GF-D8 (cell line): ENCODE results near the gene MTHFD2L.

Experiments used
- DNase-seq: peaks from one replicate; lab custom pipeline; 2025; lab: John Stamatoyannopoulos, UW

Gene MTHFD2L

GRCh38 chr4:74252933-74253332, 95.0 kb downstream of the MTHFD2L start:
- no peak for DNase-seq

DNA sequence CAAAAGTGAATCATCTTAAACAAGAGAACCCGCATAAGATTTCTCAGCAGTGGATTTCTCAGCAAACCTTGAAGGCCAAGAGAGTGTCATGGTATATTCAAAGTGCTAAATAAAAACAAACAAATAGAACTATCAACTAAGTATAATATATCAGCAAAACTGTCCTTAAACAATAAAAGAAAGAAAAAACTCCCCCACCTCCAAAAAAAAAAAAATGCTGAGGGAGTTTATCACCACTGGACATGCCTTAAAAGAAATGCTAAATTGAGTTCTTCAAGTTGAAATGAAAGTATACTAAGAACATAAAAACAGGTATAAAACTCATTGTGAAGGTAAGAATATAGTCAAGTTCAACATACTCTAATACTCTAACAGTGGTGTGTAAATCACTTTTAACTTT, 96.5 kb downstream of the MTHFD2L start:
- DNase-seq: no peak

DNA sequence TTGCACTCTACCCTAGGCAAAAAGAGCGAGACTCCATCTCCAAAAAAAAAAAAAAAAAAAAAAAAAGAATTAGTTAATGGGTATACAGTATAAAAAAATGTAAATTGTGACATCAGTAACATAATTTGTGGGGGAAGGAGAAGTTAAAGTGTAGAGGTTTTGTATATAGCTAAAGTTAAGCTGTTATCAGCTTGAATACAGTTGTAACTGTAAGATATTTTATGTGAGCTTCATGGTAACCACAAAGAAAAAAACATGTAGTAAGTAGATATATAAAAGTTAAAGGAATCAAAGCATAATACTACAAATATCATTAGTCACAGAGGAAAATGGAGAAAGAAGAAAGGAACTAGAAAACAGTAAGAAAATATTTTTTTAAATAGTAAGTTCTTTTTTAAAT, 97.2 kb downstream of the MTHFD2L start:
- DNase-seq: no peak

- no peak for DNase-seq
Measured at GRCh38 chr4:74258963-74259362, 101.0 kb downstream of the MTHFD2L start.

- no peak for DNase-seq
Measured at GRCh38 chr4:74260036-74260435, 102.1 kb downstream of the MTHFD2L start.

- DNase-seq: no peak
Measured at GRCh38 chr4:74262522-74262921, 104.6 kb downstream of the MTHFD2L start.

- no peak for DNase-seq
Measured at GRCh38 chr4:74263551-74263950, 105.6 kb downstream of the MTHFD2L start.

GRCh38 chr4:74266081-74266480, 108.2 kb downstream of the MTHFD2L start:
- no peak for DNase-seq

DNA sequence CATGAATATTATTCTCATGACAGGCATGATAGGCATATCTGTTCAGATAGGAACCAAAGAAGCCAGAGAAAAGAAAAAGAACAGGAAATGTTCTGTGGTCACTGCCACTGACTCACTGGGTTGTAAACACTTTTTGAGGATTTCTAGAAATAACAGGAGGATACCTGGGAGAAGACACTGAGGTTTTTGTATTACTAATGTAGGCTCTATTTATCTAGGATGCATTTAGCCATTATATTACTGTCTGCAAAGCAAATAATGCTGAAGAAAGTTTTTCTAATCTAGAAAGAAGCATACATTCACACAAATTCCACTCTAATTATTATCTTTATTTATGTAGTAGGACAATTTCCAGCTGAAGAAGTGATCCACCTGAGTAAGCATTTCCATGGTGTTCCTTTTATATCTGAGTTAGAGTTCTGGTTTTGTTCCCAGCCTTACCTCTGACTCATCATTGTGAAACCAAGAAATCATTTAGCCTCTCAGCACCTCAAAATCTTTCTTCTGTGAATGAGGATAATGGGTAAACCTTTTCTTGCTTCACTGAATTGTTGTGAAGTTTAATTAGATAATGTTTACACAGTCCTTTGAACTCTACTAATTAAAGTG, 110.2 kb downstream of the MTHFD2L start:
- DNase-seq: no peak

GRCh38 chr4:74268643-74269042, 110.7 kb downstream of the MTHFD2L start:
- DNase-seq: no peak

GRCh38 chr4:74278490-74278889, 120.6 kb downstream of the MTHFD2L start:
- DNase-seq: no peak

DNA sequence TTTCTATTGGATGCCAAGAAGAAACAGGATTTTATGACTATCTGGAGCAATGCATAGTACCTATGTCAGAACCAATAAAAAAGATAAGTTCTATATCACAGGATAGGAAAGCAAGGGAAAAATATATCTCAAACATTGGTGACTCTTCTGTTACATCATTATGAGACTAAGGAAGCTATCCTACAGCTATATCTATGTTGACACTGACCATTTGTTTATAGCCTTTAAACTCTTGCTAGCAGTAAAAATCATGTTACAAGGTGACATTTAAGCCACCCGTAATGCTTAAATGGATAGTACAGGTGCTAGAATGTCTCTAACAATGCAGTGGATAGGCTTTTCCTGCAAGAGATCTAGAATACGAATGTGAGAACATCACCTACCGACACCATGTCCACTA, 121.8 kb downstream of the MTHFD2L start:
- no peak for DNase-seq

DNA sequence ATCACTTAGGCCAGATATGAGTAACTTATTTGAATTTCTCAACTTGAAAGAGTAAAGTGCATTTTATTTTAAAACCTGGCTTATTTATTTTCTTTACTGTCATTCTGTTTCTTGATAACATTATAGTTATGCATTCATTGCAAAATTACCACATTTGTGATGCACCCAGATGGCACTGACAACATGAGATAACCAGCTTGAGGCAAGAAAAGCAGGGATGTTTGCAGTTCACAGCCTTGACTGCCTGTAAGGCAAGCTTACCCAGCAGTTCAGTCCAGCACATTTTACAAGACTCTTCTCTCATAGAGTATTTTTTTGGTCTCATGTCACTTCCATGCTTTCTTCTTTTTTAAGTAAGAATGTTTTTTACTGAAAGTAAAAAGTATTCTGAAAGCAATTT, 125.0 kb downstream of the MTHFD2L start:
- no peak for DNase-seq

- no peak for DNase-seq
Measured at GRCh38 chr4:74283614-74284013, 125.7 kb downstream of the MTHFD2L start.

- DNase-seq: no peak
Measured at GRCh38 chr4:74284053-74284452, 126.1 kb downstream of the MTHFD2L start.

DNA sequence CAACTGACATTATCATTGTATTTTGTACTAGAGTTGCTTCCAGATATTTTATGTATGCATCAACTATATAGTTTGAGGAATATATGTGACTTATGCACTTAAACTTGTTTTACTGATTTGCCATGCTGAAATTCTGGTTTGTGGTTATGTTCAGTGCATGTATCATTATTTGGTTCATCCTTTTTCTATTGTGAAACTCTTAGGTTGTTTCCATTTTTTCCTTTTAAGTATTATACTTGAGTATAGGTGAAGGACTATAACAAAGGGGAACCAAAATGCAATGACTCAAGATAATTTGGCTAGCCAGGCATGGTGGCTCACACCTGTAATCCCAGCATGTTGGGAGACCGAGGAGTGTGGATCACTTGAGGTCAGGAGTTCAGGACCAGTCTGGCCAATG, 129.2 kb downstream of the MTHFD2L start:
- no peak for DNase-seq

- DNase-seq: no peak
Measured at GRCh38 chr4:74287791-74288190, 129.9 kb downstream of the MTHFD2L start.

GRCh38 chr4:74291471-74291870, 133.6 kb downstream of the MTHFD2L start:
- DNase-seq: no peak

DNA sequence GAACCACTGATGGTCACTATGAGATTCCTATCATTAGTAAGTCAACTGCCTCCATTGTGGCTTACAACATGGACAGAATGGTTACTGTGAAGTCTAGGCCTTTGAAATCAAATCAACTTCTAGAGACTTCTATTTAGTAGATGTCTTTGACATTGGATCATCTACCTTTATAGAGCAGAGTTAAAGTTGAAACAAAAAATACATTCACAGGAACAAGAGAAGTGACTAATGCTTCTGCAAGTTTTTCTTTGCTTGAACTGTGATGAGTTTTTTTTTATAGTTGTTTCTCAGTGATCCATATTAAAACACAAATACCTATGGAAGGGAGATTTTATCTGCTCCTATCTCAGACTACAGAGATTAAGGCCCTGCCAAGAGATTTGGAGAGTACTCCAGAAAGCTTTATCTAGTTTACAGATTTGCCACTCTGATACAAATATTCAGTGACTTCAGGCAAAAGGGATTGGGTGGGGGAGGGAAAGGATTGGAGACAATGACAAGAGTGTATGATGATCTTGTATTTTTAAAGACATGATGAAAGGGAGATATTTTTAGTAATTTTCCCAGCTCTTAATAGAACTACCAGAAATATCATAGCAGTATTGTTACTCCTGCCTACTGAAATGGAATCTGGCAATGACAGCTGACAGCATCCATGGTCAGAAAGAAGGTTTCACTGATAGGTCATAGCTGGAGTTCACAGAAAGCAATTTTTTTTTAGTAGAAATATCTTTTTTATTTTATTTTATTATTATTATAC, 134.4 kb downstream of the MTHFD2L start:
- DNase-seq: no peak

GRCh38 chr4:74293558-74293957, 135.6 kb downstream of the MTHFD2L start:
- no peak for DNase-seq

- DNase-seq: no peak
Measured at GRCh38 chr4:74294681-74295080, 136.8 kb downstream of the MTHFD2L start.

- DNase-seq: no peak
Measured at GRCh38 chr4:74297539-74297938, 139.6 kb downstream of the MTHFD2L start.

- peak; percentile 32 for DNase-seq
Measured at GRCh38 chr4:74304095-74304625, 146.2 kb downstream of the MTHFD2L start.

- no peak for DNase-seq
Measured at GRCh38 chr4:74305000-74305399, 147.1 kb downstream of the MTHFD2L start.
